GM23248 (cell line): ENCODE data around the gene ACAA1.

Experiments
- EZH2 ChIP-seq: fragments of 200-600 bp; sonication (generic); IDR thresholded peaks from 2 replicates; pipeline ENCODE4 v1.6.1; 2018; ENCODE audit warnings: antibody characterized with exemption, mild to moderate bottlenecking; ENCODE audit not compliant: insufficient read depth, poor library complexity, severe bottlenecking
- EZH2phosphoT487 ChIP-seq: fragments of 200-600 bp; sonication (generic); IDR thresholded peaks from 2 replicates; pipeline ENCODE4 v1.6.1; 2018; ENCODE audit warnings: antibody characterized with exemption, moderate library complexity, mild to moderate bottlenecking, low read depth; ENCODE audit not compliant: insufficient read depth

DNA sequence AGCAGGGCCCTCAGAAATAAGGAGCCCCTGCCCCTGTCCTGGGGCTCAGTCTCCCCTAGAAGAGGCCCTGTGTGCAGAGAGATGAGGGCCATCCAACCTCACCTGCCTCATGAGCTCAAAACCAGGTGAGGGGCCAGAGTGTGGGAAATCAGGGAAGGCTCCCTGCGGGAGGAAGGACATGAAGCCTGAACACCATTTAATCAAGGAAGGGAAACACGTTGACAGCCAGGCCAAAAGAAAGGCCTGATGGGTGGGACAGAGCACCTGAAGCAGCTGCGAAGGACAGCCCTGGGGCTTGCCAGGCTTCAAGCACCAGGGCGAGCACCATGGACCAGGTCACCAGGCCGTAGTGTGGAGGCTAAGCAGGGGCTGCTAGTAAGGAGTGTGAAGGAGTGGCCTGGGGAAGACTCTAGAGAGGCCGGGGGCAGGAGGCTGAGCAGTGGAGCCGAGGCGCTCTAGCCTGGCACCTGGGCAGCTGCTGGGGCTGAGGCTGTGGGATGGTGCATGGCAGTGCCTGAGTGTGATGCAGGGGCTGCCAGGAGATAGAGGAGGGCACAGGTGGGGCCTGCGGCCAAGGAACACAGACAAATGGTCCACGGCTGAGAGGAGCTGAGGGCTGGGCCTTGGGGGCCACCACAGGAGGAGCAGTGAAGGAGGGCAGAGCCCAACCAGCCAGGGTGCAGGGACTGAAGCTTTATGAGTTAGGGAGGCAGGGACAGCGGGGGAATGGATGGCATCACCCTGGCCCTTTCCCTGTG lies 16.1 kb downstream of the ACAA1 start:
- no peak for TF ChIP-seq EZH2
- no peak for TF ChIP-seq EZH2phosphoT487
